ENCODE measurements around the gene MAN1A1.
A peak's percentile ranks its signal among the peaks of the same experiment; 100 is the strongest.

The MAN1A1 gene

GRCh38 chr6:119345114-119345513 lies 4.4 kb downstream of the MAN1A1 start:
- Mint-ChIP-seq H3K36me3 (ENCODE audit: low read depth) (peaks cover 19% of the 10 kb centered on the region), H3K4me3 (peak overlapping the region; percentile 10 to 92 (median 16)), H3K4me1 (peaks cover 21% of the 10 kb centered on the region), H3K9me3 (no peaks in the 10 kb centered on the region), H3K27me3 (ENCODE audit: low read depth) (peaks cover 22% of the 10 kb centered on the region), H3K27ac (no peak overlapping the region)
- TF ChIP-seq CTCF (IDR thresholded peaks at IDR 0.05; ENCODE audit: unreplicated experiment in 3 of 3) = no peak

GRCh38 chr6:119344306-119344705 lies 5.3 kb downstream of the MAN1A1 start:
- TF ChIP-seq CTCF (IDR thresholded peaks at IDR 0.05; ENCODE audit: unreplicated experiment in 3 of 3) = no peak
- H3K9me3 Mint-ChIP-seq = no peaks in the 10 kb centered on the region
- peaks cover 22% of the 10 kb centered on the region for H3K27me3 Mint-ChIP-seq (ENCODE audit: low read depth)
- H3K36me3 Mint-ChIP-seq (ENCODE audit: low read depth) = peaks cover 19% of the 10 kb centered on the region
- H3K4me3 Mint-ChIP-seq = no peak overlapping the region
- peaks cover 21% of the 10 kb centered on the region for H3K4me1 Mint-ChIP-seq
- no peak overlapping the region for H3K27ac Mint-ChIP-seq

- H3K4me3 Mint-ChIP-seq = no peak overlapping the region
- peaks cover 22% of the 10 kb centered on the region for H3K27me3 Mint-ChIP-seq (ENCODE audit: low read depth)
- no peak overlapping the region for H3K27ac Mint-ChIP-seq
- H3K4me1 Mint-ChIP-seq = peaks cover 21% of the 10 kb centered on the region
- H3K36me3 Mint-ChIP-seq (ENCODE audit: low read depth) = peaks cover 19% of the 10 kb centered on the region
- no peaks in the 10 kb centered on the region for H3K9me3 Mint-ChIP-seq
- no peak for TF ChIP-seq CTCF (IDR thresholded peaks at IDR 0.05; ENCODE audit: unreplicated experiment in 3 of 3)
Observed at GRCh38 chr6:119343573-119344146, 5.9 kb downstream of the MAN1A1 start.

- H3K4me3 Mint-ChIP-seq = no peak overlapping the region
- no peaks in the 10 kb centered on the region for H3K9me3 Mint-ChIP-seq
- peaks cover 18% of the 10 kb centered on the region for H3K27me3 Mint-ChIP-seq (ENCODE audit: low read depth)
- H3K4me1 Mint-ChIP-seq = peaks cover 17% of the 10 kb centered on the region
- peaks cover 19% of the 10 kb centered on the region for H3K36me3 Mint-ChIP-seq (ENCODE audit: low read depth)
- no peak for TF ChIP-seq CTCF (IDR thresholded peaks at IDR 0.05; ENCODE audit: unreplicated experiment in 3 of 3)
- H3K27ac Mint-ChIP-seq = no peak overlapping the region
Observed at GRCh38 chr6:119343167-119343566, 6.4 kb downstream of the MAN1A1 start.

GRCh38 chr6:119342430-119342829 lies 7.1 kb downstream of the MAN1A1 start:
- peaks cover 19% of the 10 kb centered on the region for H3K36me3 Mint-ChIP-seq (ENCODE audit: low read depth)
- peaks cover 14% of the 10 kb centered on the region for H3K4me1 Mint-ChIP-seq
- H3K27ac Mint-ChIP-seq = no peak overlapping the region
- H3K4me3 Mint-ChIP-seq = no peak overlapping the region
- peaks cover 10% of the 10 kb centered on the region for H3K27me3 Mint-ChIP-seq (ENCODE audit: low read depth)
- TF ChIP-seq CTCF (IDR thresholded peaks at IDR 0.05; ENCODE audit: unreplicated experiment in 3 of 3) = no peak
- no peaks in the 10 kb centered on the region for H3K9me3 Mint-ChIP-seq

GRCh38 chr6:119340796-119341487 lies 8.6 kb downstream of the MAN1A1 start:
- H3K36me3 Mint-ChIP-seq (ENCODE audit: low read depth) = peaks cover 14% of the 10 kb centered on the region
- no peak overlapping the region for H3K4me3 Mint-ChIP-seq
- H3K9me3 Mint-ChIP-seq = no peaks in the 10 kb centered on the region
- H3K27me3 Mint-ChIP-seq (ENCODE audit: low read depth) = no peaks in the 10 kb centered on the region
- TF ChIP-seq CTCF (IDR thresholded peaks at IDR 0.05; ENCODE audit: unreplicated experiment in 3 of 3) = no peak
- H3K4me1 Mint-ChIP-seq = peaks cover 11% of the 10 kb centered on the region
- H3K27ac Mint-ChIP-seq = no peak overlapping the region
